Measurements from ENCODE around the gene CFAP97D1.

CFAP97D1 gene

DNA sequence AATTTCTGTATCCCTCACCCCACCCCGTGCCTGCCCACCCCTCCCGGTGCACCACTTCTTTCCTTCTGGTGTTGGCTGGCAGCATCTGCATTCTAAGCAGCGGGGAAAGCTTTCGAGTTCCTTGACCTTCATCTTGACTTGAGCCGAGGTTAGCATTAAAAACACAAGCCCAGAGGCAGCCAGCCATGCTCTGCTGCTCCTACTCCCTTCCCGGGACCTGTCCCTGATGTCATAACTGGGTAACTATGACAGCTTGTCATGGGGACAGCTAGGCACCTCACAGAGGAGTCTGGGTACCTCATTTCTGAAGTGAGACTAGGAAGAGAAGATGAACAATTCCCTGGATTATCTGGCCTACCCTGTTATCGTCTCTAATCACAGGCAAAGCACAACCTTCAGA is at the start of gene CFAP97D1:
Gene CFAP97D1 (plus strand): TSS at position 301 of the 400 bp plus-strand sequence. CDS start 28 bp downstream, at position 329.
- no peak for DNase-seq (ENCODE audit: low spot score)

DNA sequence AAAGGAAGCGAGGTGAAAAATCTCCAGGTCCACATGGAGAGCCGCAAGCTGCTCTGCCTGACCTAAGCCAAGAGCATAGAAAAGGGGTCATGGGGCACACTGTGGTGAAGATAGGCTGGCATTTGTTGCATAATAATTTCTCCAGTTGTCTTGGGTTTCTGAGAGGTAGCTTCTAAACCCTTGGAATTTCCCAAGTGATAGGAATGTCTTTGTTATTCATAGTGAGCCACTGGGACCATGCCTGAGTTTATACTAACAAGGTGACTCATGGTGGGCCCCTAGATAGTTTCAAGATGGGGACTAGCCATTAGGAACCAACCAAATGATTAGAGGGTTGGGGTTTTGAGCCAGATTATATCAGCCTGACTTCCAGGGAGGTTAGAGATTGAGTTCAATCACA is 47.3 kb upstream of the CFAP97D1 start:
- DNase-seq (ENCODE audit: low spot score) = no peak

DNA sequence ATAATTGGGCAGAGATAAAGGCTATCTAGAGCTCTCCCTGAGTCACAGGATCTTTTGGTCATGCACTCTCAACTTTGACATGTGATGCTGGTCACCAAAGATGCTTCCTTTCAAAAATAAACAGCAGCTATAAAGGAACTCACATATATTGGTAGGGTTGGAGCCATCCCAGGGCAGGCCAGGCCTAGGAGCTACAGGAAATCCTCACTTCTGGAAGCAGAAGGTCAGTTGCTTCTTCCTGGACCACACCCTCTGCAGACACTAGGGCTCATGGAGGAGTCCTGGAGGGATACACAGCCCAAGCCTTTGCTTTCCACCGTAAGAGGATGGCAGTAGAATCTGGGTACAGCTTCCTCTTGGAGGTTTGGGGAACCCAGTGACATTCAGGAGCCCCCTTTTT is 46.3 kb upstream of the CFAP97D1 start:
- no peak for DNase-seq (ENCODE audit: low spot score)

DNA sequence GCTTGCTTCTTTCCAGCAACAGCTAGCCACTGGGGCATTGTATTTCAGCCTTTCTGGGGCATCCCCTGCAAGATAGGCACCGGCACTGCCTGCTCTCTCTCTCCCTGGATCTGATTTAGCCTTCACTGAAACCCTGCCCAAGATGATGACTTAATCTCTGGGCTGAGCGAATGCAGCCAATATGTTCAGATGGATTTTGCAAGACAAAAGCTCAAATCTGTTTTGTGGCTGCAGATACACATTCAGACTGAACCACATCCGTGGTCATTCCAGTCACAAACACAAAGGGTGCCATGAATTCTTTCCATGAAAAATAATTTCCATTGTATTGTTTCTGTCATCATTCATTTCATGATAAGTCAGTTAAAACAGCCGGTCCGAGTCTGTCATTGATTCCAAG is 45.9 kb upstream of the CFAP97D1 start:
- DNase-seq (ENCODE audit: low spot score) = no peak

DNA sequence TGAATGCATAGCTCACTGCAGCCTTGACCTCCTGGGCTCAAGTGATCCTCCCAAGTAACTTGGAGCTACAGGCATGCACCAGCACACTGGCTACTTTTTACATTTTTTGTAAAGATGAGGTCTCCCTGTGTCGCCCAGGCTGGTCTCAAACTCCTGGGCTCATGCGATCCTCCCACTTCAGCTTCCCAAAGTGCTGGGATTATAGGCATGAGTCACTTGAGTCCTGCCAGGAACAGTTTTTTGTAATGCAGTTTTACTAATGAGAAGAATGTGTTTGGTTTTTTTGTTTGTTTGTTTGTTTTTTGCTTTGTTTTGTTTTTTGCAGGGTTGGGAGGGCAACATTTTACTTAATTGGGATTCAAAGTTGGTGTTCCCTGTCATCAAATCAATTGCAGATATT is 43.8 kb upstream of the CFAP97D1 start:
- DNase-seq (ENCODE audit: low spot score) = no peak

DNA sequence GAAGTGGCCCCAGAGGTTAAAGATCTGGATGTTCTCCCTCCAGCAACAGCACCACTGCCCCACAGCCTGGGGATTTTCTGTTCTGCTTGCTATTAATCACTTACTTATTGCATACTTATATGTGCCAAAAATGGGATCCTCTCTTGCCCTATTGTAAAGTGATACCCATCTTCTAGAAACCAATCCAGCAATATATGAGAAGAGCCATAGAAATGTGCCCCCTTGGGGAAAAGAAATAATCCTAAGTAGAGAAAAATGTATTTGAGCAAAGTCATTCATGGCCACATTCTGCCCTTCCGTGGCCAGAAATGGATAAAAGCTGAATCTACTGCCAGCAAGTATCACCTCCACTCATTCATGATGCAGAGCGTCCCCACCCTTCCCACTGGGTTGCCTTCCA is 42.5 kb upstream of the CFAP97D1 start:
- no peak for DNase-seq (ENCODE audit: low spot score)

DNA sequence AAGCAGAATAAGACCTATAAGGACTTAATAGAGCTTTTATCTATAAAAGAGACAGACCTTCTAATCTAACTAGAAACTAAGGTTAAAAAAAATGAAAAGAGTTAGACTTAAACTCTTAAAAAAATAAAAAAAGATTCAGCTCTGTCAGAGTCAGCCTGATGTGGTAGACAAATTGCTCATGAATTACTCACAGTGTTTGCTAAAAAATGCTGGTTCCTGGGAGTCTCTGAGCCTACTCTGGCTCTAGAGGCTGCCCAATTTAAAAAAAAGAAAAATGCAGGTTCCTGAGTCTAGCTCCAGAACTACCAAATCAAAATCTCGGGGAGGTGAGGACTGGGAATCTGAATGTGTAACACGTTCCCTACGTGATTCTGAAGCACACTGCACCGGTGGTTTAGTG is 39.7 kb upstream of the CFAP97D1 start:
- DNase-seq (ENCODE audit: low spot score) = no peak

DNA sequence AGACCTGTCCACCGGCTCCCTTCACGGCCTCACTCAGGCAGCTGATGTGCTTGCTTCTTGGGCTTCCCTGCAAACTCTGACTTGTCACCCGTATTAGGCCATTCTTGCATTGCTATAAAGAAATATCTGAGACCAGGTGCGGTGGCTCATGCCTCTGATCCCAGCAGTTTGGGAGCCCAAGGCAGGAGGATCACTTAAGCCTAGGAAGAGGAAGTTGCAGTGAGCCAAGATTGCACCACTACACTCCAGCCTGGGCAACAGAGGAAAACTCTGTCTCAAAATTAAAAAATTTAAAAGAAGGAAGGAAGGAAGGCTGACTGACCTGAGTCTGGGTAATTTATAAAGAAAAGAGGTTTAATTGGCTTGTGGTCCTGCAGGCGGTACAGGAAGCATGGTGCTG is 38.6 kb upstream of the CFAP97D1 start:
- DNase-seq (ENCODE audit: low spot score) = no peak

DNA sequence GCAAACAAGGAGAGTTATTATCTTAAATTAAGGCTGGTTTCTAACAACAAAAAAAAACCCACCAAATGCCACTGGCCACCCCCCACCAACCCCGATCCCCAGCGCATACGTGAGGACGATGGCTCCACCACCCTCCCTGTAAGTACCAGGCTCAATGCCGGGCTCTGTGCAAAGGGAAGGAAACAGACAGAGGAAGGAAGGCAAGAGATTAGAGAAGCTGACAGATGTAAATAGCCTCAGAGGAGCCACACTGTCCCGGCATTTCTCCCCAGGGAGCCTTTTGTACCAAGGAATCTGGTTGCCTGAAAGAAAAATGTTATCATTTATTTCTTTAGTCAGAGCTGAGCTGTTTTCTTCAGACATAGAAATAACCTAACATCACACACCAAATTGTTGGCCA is 34.7 kb upstream of the CFAP97D1 start:
- peak; percentile 86 for DNase-seq (ENCODE audit: low spot score)

DNA sequence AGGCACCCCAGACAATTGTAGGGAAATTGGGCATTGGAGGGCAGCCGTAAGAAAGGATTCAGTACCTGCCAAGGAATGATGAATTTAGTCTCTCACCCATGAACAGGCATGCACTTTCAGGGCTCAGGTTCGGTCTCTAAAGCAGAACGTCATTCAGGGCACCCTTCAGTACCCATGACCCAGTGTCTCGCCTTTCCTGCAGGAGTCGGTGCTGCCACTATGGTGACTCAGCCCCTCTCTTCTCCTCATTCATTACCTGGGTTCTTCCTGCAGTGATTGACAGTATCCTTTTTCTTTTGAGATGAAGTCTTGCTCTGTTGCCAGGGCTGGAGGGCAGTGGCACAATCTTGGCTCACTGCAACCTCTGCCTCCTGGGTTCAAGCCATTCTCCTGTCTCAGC is 30.1 kb upstream of the CFAP97D1 start:
- DNase-seq (ENCODE audit: low spot score) = no peak

DNA sequence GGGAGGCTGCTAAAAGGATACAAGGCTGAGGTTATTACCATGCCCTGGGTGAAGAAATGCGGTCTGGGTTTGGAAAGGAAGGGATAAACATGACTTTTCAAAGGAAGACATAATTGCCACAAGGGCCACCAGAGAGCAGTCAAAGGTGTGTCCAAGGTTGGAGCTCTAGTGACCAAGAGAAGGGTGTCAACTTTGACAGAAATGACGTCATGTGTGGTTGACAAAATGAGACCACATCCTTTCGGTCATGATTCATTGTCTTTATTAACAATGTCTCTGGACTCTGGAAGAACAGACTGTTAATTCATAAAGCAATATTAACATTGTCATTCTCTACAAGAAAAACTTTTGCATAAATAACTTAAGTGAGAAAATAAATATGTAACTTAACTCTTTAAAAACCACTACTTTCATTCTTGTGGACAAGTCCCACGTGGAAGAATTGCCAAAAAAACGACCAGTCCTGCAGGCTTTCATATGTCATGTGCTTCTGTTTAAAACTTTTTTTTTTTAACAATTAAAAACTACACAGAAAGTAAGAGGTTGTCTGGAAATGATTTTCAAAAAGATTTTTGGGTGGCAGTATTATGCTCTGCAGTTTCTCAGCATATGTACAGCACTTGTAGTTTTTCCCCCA is 26.6 kb upstream of the CFAP97D1 start:
- no peak for DNase-seq (ENCODE audit: low spot score)

DNA sequence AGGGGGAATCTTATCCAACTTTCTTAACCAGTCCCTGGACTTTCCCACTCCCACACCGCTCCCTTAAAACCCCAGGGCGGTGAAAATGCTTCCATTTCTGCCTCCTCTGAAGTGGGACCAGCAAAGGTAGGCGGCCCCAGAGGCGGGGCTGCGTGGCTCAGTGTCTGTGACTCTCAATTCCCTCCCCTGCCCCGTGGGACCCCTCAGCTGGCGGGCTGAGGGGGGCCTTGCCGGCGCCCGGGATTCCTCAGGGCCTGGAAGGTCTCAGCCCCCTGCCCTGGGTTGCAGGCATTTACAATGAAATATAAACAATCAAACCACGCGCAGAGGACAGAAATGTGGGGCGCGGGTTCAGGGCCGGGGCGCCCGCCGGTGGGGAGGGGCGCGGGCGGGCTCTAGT is 25.3 kb upstream of the CFAP97D1 start:
- no peak for DNase-seq (ENCODE audit: low spot score)

DNA sequence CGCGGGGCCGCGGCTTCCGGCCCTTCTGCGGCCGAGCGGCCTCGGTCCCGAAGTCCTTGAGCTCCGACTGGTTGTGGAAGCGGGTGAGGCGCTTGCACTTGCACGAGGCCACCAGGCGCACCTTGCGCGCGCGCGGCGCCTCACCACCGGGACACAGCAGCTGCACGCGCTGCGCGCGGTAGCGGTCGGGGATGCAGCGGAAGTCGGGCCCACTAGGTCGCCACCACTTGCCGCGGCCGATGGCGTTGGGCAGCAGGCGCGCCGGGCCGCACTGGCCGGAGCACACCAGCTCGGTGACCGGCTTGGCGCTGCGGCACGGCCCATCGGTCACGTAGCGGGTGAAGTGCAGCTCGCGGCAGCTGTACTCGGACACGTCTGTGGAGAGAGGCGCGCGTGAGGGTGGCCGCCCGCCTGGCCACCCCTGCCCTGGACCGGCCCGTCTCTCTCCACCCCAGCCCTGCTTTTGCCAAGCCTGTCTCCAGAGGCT is 24.8 kb upstream of the CFAP97D1 start:
- DNase-seq (ENCODE audit: low spot score) = peak; percentile 60

DNA sequence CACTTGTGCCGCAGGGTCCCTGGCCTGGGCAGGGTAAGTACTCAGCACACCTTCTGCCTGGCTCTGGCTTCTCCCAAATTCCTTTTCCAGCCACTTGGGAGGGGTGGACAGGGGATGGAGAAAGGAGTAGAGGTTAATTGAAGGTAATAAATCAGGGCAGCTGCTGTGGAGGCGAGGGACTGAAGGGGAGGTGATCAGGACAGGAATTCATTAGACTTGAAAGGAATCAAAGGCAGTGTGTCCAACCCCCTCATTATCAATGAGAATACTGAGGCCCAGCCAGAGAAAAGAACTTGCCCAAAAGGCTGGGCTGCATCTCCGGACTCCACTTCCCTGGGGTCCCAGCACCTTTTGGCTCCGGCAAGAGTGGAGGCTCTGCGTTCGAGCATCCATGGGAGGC is 24.0 kb upstream of the CFAP97D1 start:
- DNase-seq (ENCODE audit: low spot score) = peak; percentile 26

DNA sequence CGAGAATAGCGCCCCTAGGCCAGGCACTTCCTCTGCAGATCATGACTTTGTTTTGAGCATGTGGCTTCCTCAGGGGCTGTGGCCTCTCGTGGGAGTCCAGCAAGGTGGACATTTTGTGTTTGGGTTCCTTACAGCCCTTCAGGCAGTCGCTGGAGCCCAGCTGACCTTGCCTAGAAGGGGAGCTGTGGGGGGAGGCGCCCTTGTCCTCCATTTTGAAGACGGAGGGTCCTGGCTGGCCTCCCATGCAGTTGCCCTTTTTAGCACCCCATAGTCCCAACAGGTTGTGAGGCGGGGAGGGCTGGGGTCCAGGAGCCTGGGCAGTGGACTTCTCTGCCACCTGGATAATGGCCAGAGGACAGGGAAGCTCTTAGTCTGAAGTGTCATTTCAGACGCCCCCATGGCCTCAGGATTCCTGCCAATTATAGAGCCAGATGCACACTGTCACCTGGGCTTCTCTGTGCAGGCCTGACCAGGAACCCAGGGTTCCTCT is 23.0 kb upstream of the CFAP97D1 start:
- DNase-seq (ENCODE audit: low spot score) = no peak

DNA sequence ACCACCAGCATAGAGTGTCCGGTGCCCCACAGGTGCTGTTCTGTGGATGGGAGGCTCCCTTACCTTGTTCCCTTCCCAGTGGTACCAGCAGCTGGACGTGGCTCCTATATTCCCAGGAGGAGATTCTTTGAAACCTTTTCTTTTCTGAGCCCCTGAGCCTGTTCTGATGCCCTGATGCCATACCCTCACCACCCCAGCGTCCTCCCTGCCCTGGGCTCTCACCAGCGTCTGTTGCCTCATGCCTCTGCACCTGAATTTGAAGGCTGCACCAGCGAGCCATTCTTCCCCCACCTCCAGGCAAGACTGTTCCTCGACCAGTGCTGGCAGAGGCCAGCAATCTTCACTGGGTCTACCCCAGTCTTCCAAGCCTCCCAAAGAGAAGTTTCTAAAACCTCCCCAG is 22.1 kb upstream of the CFAP97D1 start:
- DNase-seq (ENCODE audit: low spot score) = no peak

DNA sequence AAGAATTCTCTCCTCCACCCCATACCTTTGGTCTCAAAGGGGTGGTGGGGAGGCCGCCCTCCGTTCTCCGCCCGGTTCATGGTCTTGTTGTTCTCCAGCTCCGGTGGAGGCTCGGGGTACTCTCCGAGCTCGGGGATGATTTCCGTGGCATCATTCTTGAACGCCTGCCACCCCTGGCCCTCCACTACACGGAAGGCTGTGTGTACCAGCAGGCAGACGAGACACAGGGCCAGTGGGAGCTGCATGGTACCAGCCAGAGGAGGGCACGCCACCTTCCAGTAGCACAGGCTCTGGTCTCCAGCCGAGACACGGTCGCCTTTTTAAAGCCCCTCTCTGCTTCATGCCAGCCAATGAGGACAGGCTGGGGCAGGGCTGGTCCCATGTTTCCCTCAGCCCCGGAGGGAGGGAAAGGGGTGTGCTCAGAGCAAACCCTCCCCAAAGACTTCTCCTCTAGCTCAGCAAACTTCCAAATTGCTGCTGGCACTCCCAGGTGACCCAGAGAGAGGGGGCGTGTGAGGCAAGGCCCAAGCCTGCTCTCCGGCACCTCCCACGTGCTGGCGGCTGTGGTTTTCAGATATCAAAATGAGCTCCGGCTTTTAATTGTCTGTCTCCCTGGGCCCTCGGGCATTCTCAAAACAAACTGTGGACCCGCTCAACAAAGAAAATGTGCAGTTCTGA is 21.6 kb upstream of the CFAP97D1 start, which contains the start of gene SOST:
Gene SOST (minus strand): TSS at position 295 of the 678 bp plus-strand sequence. CDS start 50 bp downstream, at position 245.
- DNase-seq (ENCODE audit: low spot score) = peak; percentile 34

DNA sequence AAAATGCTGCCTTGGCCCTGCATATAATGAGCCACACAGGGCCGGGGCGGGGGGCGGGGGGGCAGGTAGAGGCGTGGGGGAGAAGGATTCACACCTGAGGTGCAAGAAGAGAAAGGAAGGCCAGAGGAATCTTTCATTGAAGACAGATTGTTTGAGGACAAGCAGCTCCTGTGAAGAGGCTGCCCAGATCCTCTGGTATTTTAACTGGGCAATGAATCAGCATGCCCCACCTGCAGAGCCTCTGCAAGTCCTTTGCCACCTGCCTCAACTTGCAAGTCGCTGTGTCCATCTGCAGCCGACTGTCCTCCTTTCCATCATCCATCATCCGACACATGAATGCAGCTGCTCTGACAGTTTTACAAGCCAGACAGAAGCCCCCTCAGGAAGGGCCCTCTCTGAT is 20.4 kb upstream of the CFAP97D1 start:
- no peak for DNase-seq (ENCODE audit: low spot score)

DNA sequence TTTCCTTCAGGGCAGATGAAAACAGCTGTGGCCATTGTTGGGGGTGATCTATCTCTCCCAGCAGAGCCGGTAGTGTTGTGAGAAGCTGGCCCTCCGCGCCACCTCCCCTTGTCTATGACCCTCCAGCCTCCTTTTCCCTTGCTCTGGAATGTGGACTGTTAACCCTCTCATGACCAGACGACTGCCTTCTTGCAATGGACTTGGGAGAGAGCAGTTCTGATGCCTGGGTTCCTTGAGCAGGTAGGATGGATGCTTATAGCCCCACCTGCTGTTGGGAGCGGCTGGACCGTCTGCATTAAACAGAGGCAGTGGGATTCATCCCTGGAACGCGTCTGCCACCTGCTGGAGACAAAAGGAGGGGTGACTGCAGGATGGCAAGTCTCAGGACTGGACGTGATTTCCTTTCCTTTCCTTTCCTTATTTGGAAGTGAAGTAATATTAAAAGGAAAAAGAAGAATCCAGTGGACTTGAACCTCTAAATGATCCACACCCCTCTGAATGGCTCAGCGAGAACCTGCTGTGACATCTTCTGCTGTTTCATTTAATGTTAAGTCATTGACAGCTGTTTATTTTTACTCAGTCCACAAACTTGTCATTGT is 19.9 kb upstream of the CFAP97D1 start:
- DNase-seq (ENCODE audit: low spot score) = peak; percentile 95

DNA sequence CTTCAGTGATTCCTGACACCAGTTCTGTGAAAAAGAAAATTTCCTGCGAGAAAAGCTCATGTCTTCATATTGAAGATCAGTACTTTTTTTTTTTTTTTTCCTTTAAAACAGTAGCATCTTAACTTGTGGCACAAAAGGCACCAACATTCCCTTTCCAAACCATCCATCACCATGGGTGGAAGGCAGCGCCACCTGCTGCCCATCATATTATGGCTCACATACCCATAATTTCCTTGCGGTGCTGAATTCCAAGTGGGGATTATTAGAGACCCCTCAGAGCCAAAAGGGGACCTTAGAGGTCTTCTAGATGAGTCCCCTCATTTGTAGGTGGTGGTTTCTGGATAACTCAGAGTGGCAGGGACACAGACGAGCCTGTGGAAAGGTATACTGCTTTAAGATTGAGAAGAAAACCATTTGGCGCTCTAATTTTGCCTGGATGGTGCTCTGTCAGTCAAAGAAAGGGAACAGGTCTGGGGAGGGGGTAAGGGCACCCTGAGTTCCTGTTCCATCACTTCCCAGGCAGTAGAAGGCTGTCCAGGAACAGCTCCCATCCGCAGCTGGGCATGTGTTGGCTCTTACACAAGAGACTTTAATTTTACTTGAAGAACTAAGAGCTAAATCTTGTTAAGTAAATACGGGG is 13.7 kb upstream of the CFAP97D1 start:
- peak; percentile 80 for DNase-seq (ENCODE audit: low spot score)

DNA sequence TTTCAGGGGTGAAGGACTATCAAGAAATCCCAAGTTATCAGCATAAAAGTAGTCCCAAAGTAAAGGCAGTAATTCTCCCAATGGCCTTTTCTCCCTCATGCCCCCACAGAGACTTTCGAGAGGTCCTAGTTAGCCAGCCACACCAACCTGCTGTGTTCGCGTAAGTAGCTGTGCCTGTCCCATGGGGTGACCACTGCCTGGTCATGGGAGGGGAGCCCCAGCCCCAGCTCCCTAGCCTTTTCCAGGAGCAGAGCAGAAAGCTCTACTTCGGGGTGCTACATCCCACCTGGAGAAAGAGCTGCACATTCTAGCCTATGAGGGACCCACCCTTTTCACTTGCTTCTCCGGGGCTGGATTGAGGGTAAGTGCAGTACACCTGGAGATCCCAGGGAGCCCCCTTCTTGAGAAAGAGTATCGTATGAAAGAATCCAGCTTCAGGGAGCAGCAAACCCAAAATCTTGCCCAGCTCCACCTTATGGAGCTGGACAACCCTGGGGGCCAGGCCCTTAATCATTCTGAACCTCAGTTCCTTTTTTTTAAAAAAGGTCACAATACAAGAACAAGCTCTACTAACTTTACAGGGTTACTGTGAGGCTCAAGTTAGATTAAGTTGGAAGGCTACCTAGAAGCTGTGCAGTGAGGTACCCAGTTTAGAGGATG is 13.1 kb upstream of the CFAP97D1 start:
- DNase-seq (ENCODE audit: low spot score) = no peak

DNA sequence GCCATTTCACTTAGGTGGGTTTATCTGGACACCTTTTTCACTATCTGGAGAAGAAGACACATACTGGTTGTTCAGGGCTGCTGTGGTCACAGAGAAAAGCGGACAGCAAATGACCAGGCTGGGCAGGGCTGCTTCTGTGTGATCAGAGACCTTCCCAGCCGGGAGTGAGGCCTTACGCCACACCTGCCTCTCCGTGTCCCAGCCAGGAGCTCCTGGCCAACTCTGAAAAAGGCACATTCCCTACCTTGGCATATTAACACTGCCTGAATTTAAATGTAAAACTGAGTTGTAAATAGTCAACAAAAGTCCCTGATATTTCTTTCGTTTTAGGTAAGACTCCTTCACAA is 12.5 kb upstream of the CFAP97D1 start:
- no peak for DNase-seq (ENCODE audit: low spot score)

All from D341Med (cell line).